Thymus (tissue), 11 donors: Measurements from ENCODE around the gene ZNF783. TPM values are rescaled to one million over a fixed set of nuclear protein-coding genes. Genes with fewer than 3 reads are reported as not detected.
"Not testable (repeated sequence)": the region's sequence is repeated elsewhere in the genome, so short reads cannot be mapped to it uniquely, and the experiment has no call there.

Experiments
- DNase-seq, 9 donors: peaks; one replicate each; pipeline ENCODE4 v3.0.0-alpha.2; 2013; ENCODE audit warnings: low spot score in 9 of 9, low read depth in 6 of 9, missing footprints in 1 of 9
- H3K27ac ChIP-seq, 2 donors: one replicate each; pipeline ENCODE4 v1.5.1; 2013; ENCODE audit warnings: control low read depth in 1 of 2, low read depth in 1 of 2, low read length in 1 of 2, mild to moderate bottlenecking in 1 of 2, moderate library complexity in 1 of 2
- H3K27me3 ChIP-seq, 2 donors: one replicate each; pipeline ENCODE4 v1.5.1; 2013; ENCODE audit warnings: low read length in 1 of 2; ENCODE audit not compliant: control insufficient read depth in 2 of 2, insufficient read depth in 1 of 2
- H3K36me3 ChIP-seq, 2 donors: one replicate each; pipeline ENCODE4 v1.5.1; 2013; ENCODE audit warnings: low read length in 1 of 2, mild to moderate bottlenecking in 1 of 2, moderate library complexity in 1 of 2; ENCODE audit not compliant: control insufficient read depth in 2 of 2, insufficient read depth in 2 of 2
- H3K4me1 ChIP-seq, 2 donors: one replicate each; pipeline ENCODE4 v1.5.1; 2013; ENCODE audit warnings: low read length in 2 of 2; ENCODE audit not compliant: control insufficient read depth in 2 of 2, insufficient read depth in 2 of 2
- H3K4me3 ChIP-seq, 2 donors: one replicate each; pipeline ENCODE4 v1.5.1; 2013; ENCODE audit warnings: low read length in 2 of 2, control low read depth in 1 of 2, mild to moderate bottlenecking in 1 of 2
- H3K9me3 ChIP-seq, 2 donors: one replicate each; pipeline ENCODE4 v1.5.1; 2013; ENCODE audit warnings: low read length in 1 of 2, mild to moderate bottlenecking in 1 of 2; ENCODE audit not compliant: control insufficient read depth in 2 of 2, insufficient read depth in 1 of 2
- WGBS: extraction: QIAGEN DNeasy Blood & Tissue Kit; methylation state at CpG from one replicate; pipeline ENCODE4 v1.1.7; 2013; 5-methylcytosine and 5-hydroxymethylcytosine counted together
- polyA plus RNA-seq: library from polyadenylated mRNA; stranded (reverse); fragments of 200-250 nt; gene quantifications from one replicate; pipeline ENCODE4 v1.2.3, GENCODE V29; 2013
- total RNA-seq: library from RNA; stranded (reverse); fragments of 120-200 nt; gene quantifications from one replicate; pipeline ENCODE4 v1.2.4, GENCODE V29; 2013
- donor health status: healthy.

Gene ZNF783
- total and polyA plus RNA-seq, 2 donors: 7.8 to 12.9 TPM

- no peak overlapping the region for H3K27ac ChIP-seq
- no peak for DNase-seq
These were observed 24.5 kb upstream of the ZNF783 start for GRCh38 chr7:149237502-149237901.

GRCh38 chr7:149238051-149238450 is 23.9 kb upstream of the ZNF783 start:
- DNase-seq: no peak
- Histone ChIP-seq H3K9me3 (peaks cover 2% of the 10 kb centered on the region in 2 donors), H3K4me3 (no peak overlapping the region), H3K27ac (no peak overlapping the region), H3K27me3 (peaks cover 0 to 3% of the 10 kb centered on the region in 2 donors), H3K4me1 (peaks cover 14 to 15% of the 10 kb centered on the region in 2 donors), H3K36me3 (no peaks in the 10 kb centered on the region)
- WGBS: 97% methylated on average over 3 of the region's 3 CpGs

More at GRCh38 chr7:149237502-149237901, 24.5 kb upstream of the ZNF783 start:
- Histone ChIP-seq H3K36me3 (no peaks in the 10 kb centered on the region), H3K9me3 (peaks cover 0 to 2% of the 10 kb centered on the region in 2 donors), H3K4me1 (peaks cover 14 to 15% of the 10 kb centered on the region in 2 donors), H3K4me3 (no peak overlapping the region), H3K27me3 (peaks cover 0 to 3% of the 10 kb centered on the region in 2 donors)
- WGBS: 90% methylated on average over 7 of the region's 7 CpGs

GRCh38 chr7:149239345-149240143 is 22.5 kb upstream of the ZNF783 start, which contains the start of gene ZNF212:
TSS of gene ZNF212 (plus strand) at chr7:149239651. CDS start at chr7:149239779, 128 bp downstream.
- under 1% methylated on average over 64 of the region's 64 CpGs for WGBS
- Histone ChIP-seq H3K27me3 (peaks cover 0 to 3% of the 10 kb centered on the region in 2 donors), H3K27ac (peak within 1 kb of the TSS; percentile 83 to 86), H3K9me3 (peaks cover 0 to 6% of the 10 kb centered on the region in 2 donors), H3K4me3 (peak within 1 kb of the TSS; percentile 90 to 98), H3K4me1 (peaks cover 14 to 15% of the 10 kb centered on the region in 2 donors), H3K36me3 (no peaks in the 10 kb centered on the region)
- DNase-seq: peak; percentile 66 to 93 (median 83)

- no peak for DNase-seq
- Histone ChIP-seq H3K36me3 (no peaks in the 10 kb centered on the region), H3K9me3 (peaks cover 0 to 6% of the 10 kb centered on the region in 2 donors), H3K4me3 (peak overlapping the region; percentile 90 to 98), H3K27me3 (peaks cover 0 to 3% of the 10 kb centered on the region in 2 donors), H3K4me1 (peaks cover 14 to 15% of the 10 kb centered on the region in 2 donors), H3K27ac (no peak overlapping the region)
- 88% methylated on average over 5 of the region's 5 CpGs for WGBS
These were observed 21.4 kb upstream of the ZNF783 start for GRCh38 chr7:149240637-149241036.

- 97% methylated on average over 5 of the region's 5 CpGs for WGBS
- Histone ChIP-seq H3K27me3 (peaks cover 0 to 3% of the 10 kb centered on the region in 2 donors), H3K27ac (no peak overlapping the region), H3K4me1 (peaks cover 14 to 15% of the 10 kb centered on the region in 2 donors), H3K9me3 (peaks cover 0 to 6% of the 10 kb centered on the region in 2 donors), H3K4me3 (no peak overlapping the region), H3K36me3 (no peaks in the 10 kb centered on the region)
- no peak for DNase-seq
These were observed 20.3 kb upstream of the ZNF783 start for GRCh38 chr7:149241696-149242095.

GRCh38 chr7:149245244-149245643 is 16.8 kb upstream of the ZNF783 start:
- WGBS: 73% methylated on average over 5 of the region's 5 CpGs
- Histone ChIP-seq H3K4me1 (peaks cover 7 to 12% of the 10 kb centered on the region in 2 donors), H3K4me3 (no peak overlapping the region), H3K27me3 (no peaks in the 10 kb centered on the region), H3K27ac (no peak overlapping the region), H3K9me3 (peaks cover 0 to 6% of the 10 kb centered on the region in 2 donors), H3K36me3 (peaks cover 4 to 11% of the 10 kb centered on the region in 2 donors)
- no peak for DNase-seq

- DNase-seq: no peak
- Histone ChIP-seq H3K27me3 (no peaks in the 10 kb centered on the region), H3K9me3 (peaks cover 0 to 6% of the 10 kb centered on the region in 2 donors), H3K4me1 (peaks cover 2 to 7% of the 10 kb centered on the region in 2 donors), H3K27ac (no peak overlapping the region), H3K36me3 (peaks cover 8 to 16% of the 10 kb centered on the region in 2 donors), H3K4me3 (no peak overlapping the region)
- WGBS: 97% methylated on average over 5 of the region's 5 CpGs
These were observed 16.3 kb upstream of the ZNF783 start for GRCh38 chr7:149245744-149246143.

- no peaks in the 10 kb centered on the region for H3K4me1 ChIP-seq
These were observed 13.2 kb upstream of the ZNF783 start for GRCh38 chr7:149248777-149249176.

GRCh38 chr7:149250151-149250550 is 11.8 kb upstream of the ZNF783 start:
- DNase-seq, H3K27me3 ChIP-seq, H3K9me3 ChIP-seq, H3K4me3 ChIP-seq, H3K4me1 ChIP-seq, H3K27ac ChIP-seq: not testable (repeated sequence)
- WGBS: 97% methylated on average over 18 of the region's 18 CpGs
- peaks cover 47 to 56% of the 10 kb centered on the region in 2 donors for H3K36me3 ChIP-seq

More at GRCh38 chr7:149248777-149249176, 13.2 kb upstream of the ZNF783 start:
- H3K27ac ChIP-seq: no peak overlapping the region
- H3K27me3 ChIP-seq: no peaks in the 10 kb centered on the region
- peaks cover 34 to 43% of the 10 kb centered on the region in 2 donors for H3K36me3 ChIP-seq
- no peak for DNase-seq
- H3K9me3 ChIP-seq: peaks cover 0 to 3% of the 10 kb centered on the region in 2 donors
- no peak overlapping the region for H3K4me3 ChIP-seq
- 81% methylated on average over 3 of the region's 3 CpGs for WGBS
